CD8-positive, alpha-beta memory T cell (primary cell): ENCODE results near the gene SLC35G1. TPM values are rescaled to one million over a fixed set of nuclear protein-coding genes. Genes with fewer than 3 reads are reported as not detected.
A peak's percentile ranks its signal among the peaks of the same experiment; 100 is the strongest.

Experiments
- CTCF ChIA-PET: fragments of 350-600 bp; sonication (Branson Sonifier 250); formaldehyde crosslinking; loops from one replicate; lab custom pipeline; 2021; ENCODE audit warnings: antibody characterized with exemption; lab: Charles Lee
- POLR2A ChIA-PET: fragments of 350-600 bp; sonication (Branson Sonifier 250); formaldehyde crosslinking; loops from one replicate; lab custom pipeline; 2021; ENCODE audit warnings: antibody characterized with exemption; lab: Charles Lee
- DNase-seq, 5 donors: peaks; one replicate each; pipeline versions ENCODE4 v3.0.0 to v3.0.0-alpha.2; 2020 to 2022; ENCODE audit warnings: mixed read lengths in 1 of 5
- H3K27ac ChIP-seq: one replicate; pipeline ENCODE4 v1.7.0; 2013; ENCODE audit warnings: low read depth, mild to moderate bottlenecking, low read length, moderate library complexity
- H3K27me3 ChIP-seq: 2 replicates; pipeline ENCODE4 v1.7.0; 2013; ENCODE audit warnings: low read length, mild to moderate bottlenecking; ENCODE audit not compliant: insufficient read depth, poor library complexity, severe bottlenecking
- H3K36me3 ChIP-seq: 2 replicates; pipeline ENCODE4 v1.7.0; 2013; ENCODE audit warnings: mild to moderate bottlenecking, low read length, moderate library complexity; ENCODE audit not compliant: insufficient read depth
- H3K4me1 ChIP-seq: 2 replicates; pipeline ENCODE4 v1.7.0; 2013; ENCODE audit warnings: mild to moderate bottlenecking, low read length, moderate library complexity; ENCODE audit not compliant: insufficient read depth
- H3K4me3 ChIP-seq: 2 replicates; pipeline ENCODE4 v1.7.0; 2013; ENCODE audit warnings: mild to moderate bottlenecking, low read length
- H3K9me3 ChIP-seq: 2 replicates; pipeline ENCODE4 v1.7.0; 2013; ENCODE audit warnings: mild to moderate bottlenecking, low read length
- H3K27ac Mint-ChIP-seq, 8 donors: one replicate each; pipeline ENCODE4 v1.8.0; 2020 to 2021; ENCODE audit warnings: mixed read lengths in 8 of 8, mild to moderate bottlenecking in 6 of 8, inconsistent platforms in 3 of 8, moderate library complexity in 3 of 8
- H3K27me3 Mint-ChIP-seq, 2 donors: one replicate each; pipeline ENCODE4 v1.8.0; 2020 to 2021; ENCODE audit warnings: mixed read lengths in 2 of 2, mild to moderate bottlenecking in 1 of 2, moderate library complexity in 1 of 2
- H3K36me3 Mint-ChIP-seq, 3 donors: one replicate each; pipeline ENCODE4 v1.8.0; 2020 to 2021; ENCODE audit warnings: mixed read lengths in 3 of 3, inconsistent platforms in 1 of 3, mild to moderate bottlenecking in 1 of 3
- H3K4me1 Mint-ChIP-seq, 3 donors: one replicate each; pipeline ENCODE4 v1.8.0; 2020 to 2021; ENCODE audit warnings: mixed read lengths in 3 of 3, inconsistent platforms in 1 of 3, mild to moderate bottlenecking in 1 of 3
- H3K4me3 Mint-ChIP-seq, 7 donors: one replicate each; pipeline ENCODE4 v1.8.0; 2020 to 2021; ENCODE audit warnings: mixed read lengths in 7 of 7, mild to moderate bottlenecking in 6 of 7, moderate library complexity in 4 of 7, inconsistent platforms in 2 of 7
- H3K9me3 Mint-ChIP-seq, 5 donors: one replicate each; pipeline ENCODE4 v1.8.0; 2020 to 2022; ENCODE audit warnings: mixed read lengths in 5 of 5, mild to moderate bottlenecking in 3 of 5, moderate library complexity in 2 of 5, inconsistent platforms in 1 of 5
- polyA plus RNA-seq: library from polyadenylated mRNA; unstranded; fragments of 300-500 nt; fragmentation: Illumina TruSeq; gene quantifications from one replicate; pipeline ENCODE4 v1.2.3, GENCODE V29; 2021
- total RNA-seq, 2 experiments: library from RNA; stranded (reverse); gene quantifications; one replicate each; pipeline ENCODE4 v1.2.3, GENCODE V29; 2021

Gene SLC35G1
- total and polyA plus RNA-seq, 3 experiments from 2014 or later = 2.4 to 4.7 (median 4.6) TPM

GRCh38 chr10:93899109-93899508 lies 5.3 kb downstream of the SLC35G1 start:
- Histone ChIP-seq H3K9me3 (no peaks in the 10 kb centered on the region), H3K27me3 (no peaks in the 10 kb centered on the region), H3K4me1 (peaks cover 15% of the 10 kb centered on the region), H3K36me3 (no peaks in the 10 kb centered on the region), H3K27ac (no peak overlapping the region), H3K4me3 (no peak overlapping the region)
- Mint-ChIP-seq H3K4me1 (peaks cover 19 to 34% (median 32%) of the 10 kb centered on the region in 3 donors), H3K9me3 (no peaks in the 10 kb centered on the region), H3K36me3 (peaks cover 0 to 7% (median 7%) of the 10 kb centered on the region in 3 donors), H3K4me3 (peak overlapping the region in 1 of 7 donors; percentile 31), H3K27me3 (no peaks in the 10 kb centered on the region), H3K27ac (no peak overlapping the region)
- POLR2A ChIA-PET = no interaction called here
- DNase-seq = no peak
- CTCF ChIA-PET = no interaction called here

- H3K4me3 Mint-ChIP-seq = no peak overlapping the region
- ChIA-PET POLR2A (no interaction called here), CTCF (interaction anchor here (1.6 kb wide), 1 partner anchor 9 kb away, joined by 5 read pairs; the partner anchor contains the start of gene SLC35G1)
- H3K4me3 ChIP-seq = no peak overlapping the region
- no peaks in the 10 kb centered on the region for H3K36me3 ChIP-seq
- H3K27ac ChIP-seq = no peak overlapping the region
- no peaks in the 10 kb centered on the region for H3K27me3 ChIP-seq
- no peaks in the 10 kb centered on the region for H3K27me3 Mint-ChIP-seq
- DNase-seq = no peak
- H3K4me1 ChIP-seq = no peaks in the 10 kb centered on the region
- no peak overlapping the region for H3K27ac Mint-ChIP-seq
- H3K4me1 Mint-ChIP-seq = peaks cover 6 to 12% (median 9%) of the 10 kb centered on the region in 3 donors
- H3K36me3 Mint-ChIP-seq = peaks cover 0 to 17% (median 3%) of the 10 kb centered on the region in 3 donors
- H3K9me3 Mint-ChIP-seq = no peaks in the 10 kb centered on the region
- no peaks in the 10 kb centered on the region for H3K9me3 ChIP-seq
Measured at GRCh38 chr10:93903051-93903450, 9.3 kb downstream of the SLC35G1 start.

GRCh38 chr10:93904901-93905300 lies 11.1 kb downstream of the SLC35G1 start:
- H3K27ac ChIP-seq = no peak overlapping the region
- ChIA-PET CTCF (interaction anchor here (1.6 kb wide), 1 partner anchor 11 kb away, joined by 5 read pairs; the partner anchor contains the start of gene SLC35G1), POLR2A (no interaction called here)
- Mint-ChIP-seq H3K4me3 (no peak overlapping the region), H3K9me3 (no peaks in the 10 kb centered on the region), H3K4me1 (peaks cover 6 to 12% (median 9%) of the 10 kb centered on the region in 3 donors), H3K36me3 (peaks cover 0 to 27% (median 3%) of the 10 kb centered on the region in 3 donors), H3K27ac (peak overlapping the region in 1 of 8 donors; percentile 24), H3K27me3 (no peaks in the 10 kb centered on the region)
- H3K27me3 ChIP-seq = no peaks in the 10 kb centered on the region
- H3K36me3 ChIP-seq = no peaks in the 10 kb centered on the region
- no peak for DNase-seq
- no peaks in the 10 kb centered on the region for H3K9me3 ChIP-seq
- H3K4me1 ChIP-seq = no peaks in the 10 kb centered on the region
- H3K4me3 ChIP-seq = no peak overlapping the region

GRCh38 chr10:93907059-93907458 lies 13.3 kb downstream of the SLC35G1 start:
- peaks cover 0 to 21% (median 6%) of the 10 kb centered on the region in 3 donors for H3K36me3 Mint-ChIP-seq
- DNase-seq = no peak
- peaks cover 6 to 12% (median 9%) of the 10 kb centered on the region in 3 donors for H3K4me1 Mint-ChIP-seq
- Histone ChIP-seq H3K4me1 (no peaks in the 10 kb centered on the region), H3K27me3 (no peaks in the 10 kb centered on the region), H3K36me3 (no peaks in the 10 kb centered on the region), H3K27ac (no peak overlapping the region), H3K4me3 (no peak overlapping the region), H3K9me3 (no peaks in the 10 kb centered on the region)
- H3K27ac Mint-ChIP-seq = peak overlapping the region in 1 of 8 donors; percentile 15
- CTCF ChIA-PET = interaction anchor here (1.7 kb wide), 1 partner anchor 14 kb away, joined by 4 read pairs; the partner anchor contains the start of gene SLC35G1
- POLR2A ChIA-PET = no interaction called here
- H3K27me3 Mint-ChIP-seq = no peaks in the 10 kb centered on the region
- H3K4me3 Mint-ChIP-seq = peak overlapping the region in 1 of 7 donors; percentile 0
- H3K9me3 Mint-ChIP-seq = no peaks in the 10 kb centered on the region

GRCh38 chr10:93911866-93912265 lies 18.1 kb downstream of the SLC35G1 start:
- Mint-ChIP-seq H3K27ac (no peak overlapping the region), H3K27me3 (no peaks in the 10 kb centered on the region), H3K4me3 (no peak overlapping the region), H3K4me1 (peaks cover 0 to 4% (median 4%) of the 10 kb centered on the region in 3 donors), H3K9me3 (no peaks in the 10 kb centered on the region), H3K36me3 (peaks cover 0 to 27% (median 6%) of the 10 kb centered on the region in 3 donors)
- POLR2A ChIA-PET = no interaction called here
- no peak for DNase-seq
- no peaks in the 10 kb centered on the region for H3K36me3 ChIP-seq
- no peaks in the 10 kb centered on the region for H3K27me3 ChIP-seq
- no peaks in the 10 kb centered on the region for H3K9me3 ChIP-seq
- CTCF ChIA-PET = no interaction called here
- H3K4me1 ChIP-seq = no peaks in the 10 kb centered on the region
- H3K4me3 ChIP-seq = no peak overlapping the region
- H3K27ac ChIP-seq = no peak overlapping the region

GRCh38 chr10:93912444-93912843 lies 18.7 kb downstream of the SLC35G1 start:
- no peaks in the 10 kb centered on the region for H3K27me3 Mint-ChIP-seq
- ChIA-PET POLR2A (no interaction called here), CTCF (no interaction called here)
- peaks cover 0 to 22% (median 6%) of the 10 kb centered on the region in 3 donors for H3K36me3 Mint-ChIP-seq
- Histone ChIP-seq H3K9me3 (no peaks in the 10 kb centered on the region), H3K4me3 (no peak overlapping the region), H3K27ac (no peak overlapping the region), H3K27me3 (no peaks in the 10 kb centered on the region), H3K36me3 (no peaks in the 10 kb centered on the region), H3K4me1 (no peaks in the 10 kb centered on the region)
- no peaks in the 10 kb centered on the region for H3K9me3 Mint-ChIP-seq
- DNase-seq = no peak
- no peak overlapping the region for H3K27ac Mint-ChIP-seq
- no peaks in the 10 kb centered on the region for H3K4me1 Mint-ChIP-seq
- H3K4me3 Mint-ChIP-seq = no peak overlapping the region

- H3K4me3 Mint-ChIP-seq = no peak overlapping the region
- H3K27ac ChIP-seq = no peak overlapping the region
Measured at GRCh38 chr10:93913706-93914105, 19.9 kb downstream of the SLC35G1 start.

GRCh38 chr10:93915598-93915997 lies 21.8 kb downstream of the SLC35G1 start:
- Mint-ChIP-seq H3K9me3 (no peaks in the 10 kb centered on the region), H3K27me3 (no peaks in the 10 kb centered on the region), H3K36me3 (peaks cover 0 to 7% (median 4%) of the 10 kb centered on the region in 3 donors), H3K27ac (peak overlapping the region in 1 of 8 donors; percentile 11), H3K4me1 (no peaks in the 10 kb centered on the region), H3K4me3 (no peak overlapping the region)
- Histone ChIP-seq H3K4me3 (no peak overlapping the region), H3K9me3 (no peaks in the 10 kb centered on the region), H3K4me1 (no peaks in the 10 kb centered on the region), H3K36me3 (no peaks in the 10 kb centered on the region), H3K27me3 (no peaks in the 10 kb centered on the region), H3K27ac (no peak overlapping the region)
- ChIA-PET POLR2A (no interaction called here), CTCF (no interaction called here)
- no peak for DNase-seq

More at GRCh38 chr10:93913706-93914105, 19.9 kb downstream of the SLC35G1 start:
- Mint-ChIP-seq H3K4me1 (no peaks in the 10 kb centered on the region), H3K9me3 (no peaks in the 10 kb centered on the region), H3K27ac (peak overlapping the region in 1 of 8 donors; percentile 0), H3K36me3 (peaks cover 0 to 12% (median 3%) of the 10 kb centered on the region in 3 donors), H3K27me3 (no peaks in the 10 kb centered on the region)
- no peaks in the 10 kb centered on the region for H3K36me3 ChIP-seq
- no peak for DNase-seq
- POLR2A ChIA-PET = no interaction called here
- no peaks in the 10 kb centered on the region for H3K9me3 ChIP-seq
- H3K27me3 ChIP-seq = no peaks in the 10 kb centered on the region
- H3K4me3 ChIP-seq = no peak overlapping the region
- CTCF ChIA-PET = interaction anchor here (1.1 kb wide), 1 partner anchor 10 kb away, joined by 3 read pairs; no protein-coding TSS in a partner anchor
- H3K4me1 ChIP-seq = no peaks in the 10 kb centered on the region
